Measurements from ENCODE around the gene UBALD2. TPM values are rescaled to one million over a fixed set of nuclear protein-coding genes. Genes with fewer than 3 reads are reported as not detected.
"Not testable (repeated sequence)": the region's sequence is repeated elsewhere in the genome, so short reads cannot be mapped to it uniquely, and the experiment has no call there.

Gene UBALD2
- total RNA-seq: 3.6 TPM

GRCh38 chr17:76264755-76265623, at the start of gene UBALD2:
TSS of gene UBALD2 (plus strand) at chr17:76265348. CDS start at chr17:76265506, 158 bp downstream.
- peak; percentile 99 for DNase-seq

- DNase-seq: no peak
Measured at GRCh38 chr17:76217081-76217480, 48.1 kb upstream of the UBALD2 start.

- DNase-seq: no peak
Measured at GRCh38 chr17:76219670-76220383, 45.3 kb upstream of the UBALD2 start.

- no peak for DNase-seq
Measured at GRCh38 chr17:76223802-76224201, 41.3 kb upstream of the UBALD2 start.

- not testable (repeated sequence) for DNase-seq
Measured at GRCh38 chr17:76225373-76226086, 39.6 kb upstream of the UBALD2 start.

GRCh38 chr17:76226749-76227148, 38.4 kb upstream of the UBALD2 start:
- not testable (repeated sequence) for DNase-seq

GRCh38 chr17:76232342-76232741, 32.8 kb upstream of the UBALD2 start:
- peak; percentile 74 for DNase-seq

- DNase-seq: no peak
Measured at GRCh38 chr17:76233588-76234353, 31.4 kb upstream of the UBALD2 start.

- DNase-seq: no peak
Measured at GRCh38 chr17:76234354-76234679, 30.8 kb upstream of the UBALD2 start.

GRCh38 chr17:76235883-76236282, 29.3 kb upstream of the UBALD2 start:
- DNase-seq: no peak

- no peak for DNase-seq
Measured at GRCh38 chr17:76236603-76237002, 28.5 kb upstream of the UBALD2 start.

GRCh38 chr17:76237859-76238313, 27.3 kb upstream of the UBALD2 start:
- DNase-seq: no peak

GRCh38 chr17:76238847-76239537, 26.2 kb upstream of the UBALD2 start:
- no peak for DNase-seq

GRCh38 chr17:76239538-76240274, 25.4 kb upstream of the UBALD2 start:
- DNase-seq: no peak

- DNase-seq: peak; percentile 74
Measured at GRCh38 chr17:76240461-76241203, 24.5 kb upstream of the UBALD2 start, which contains the start of gene RNF157. TSS of gene RNF157 (minus strand) at chr17:76240493. CDS start at chr17:76240240, 253 bp downstream.

GRCh38 chr17:76241204-76241538, 24.0 kb upstream of the UBALD2 start:
- DNase-seq: no peak

GRCh38 chr17:76241691-76242255, 23.4 kb upstream of the UBALD2 start:
- no peak for DNase-seq

- DNase-seq: no peak
Measured at GRCh38 chr17:76243826-76244679, 21.1 kb upstream of the UBALD2 start.

- DNase-seq: not testable (repeated sequence)
Measured at GRCh38 chr17:76244721-76245120, 20.4 kb upstream of the UBALD2 start.

Data from tongue (tissue), 2 donors.